H7 (cell line): ENCODE results near the gene RHOT1. TPM values are rescaled to one million over a fixed set of nuclear protein-coding genes. Genes with fewer than 3 reads are reported as not detected.
A peak's percentile ranks its signal among the peaks of the same experiment; 100 is the strongest.
"Not testable (repeated sequence)": the region's sequence is repeated elsewhere in the genome, so short reads cannot be mapped to it uniquely, and the experiment has no call there.

ENCODE experiments used
- DNase-seq: peaks from one replicate; pipeline ENCODE4 v3.0.0; 2012
- H3K27me3 ChIP-seq: 2 replicates; pipeline ENCODE4 v1.6.0; 2011; ENCODE audit warnings: mild to moderate bottlenecking, low read length; ENCODE audit not compliant: control insufficient read depth, insufficient read depth
- H3K36me3 ChIP-seq: replicated peaks from 2 replicates; pipeline ENCODE4 v1.5.1; 2011; ENCODE audit warnings: low read length; ENCODE audit not compliant: control insufficient read depth, insufficient read depth
- H3K4me3 ChIP-seq: 2 replicates; pipeline ENCODE4 v1.5.1; 2011; ENCODE audit warnings: low read depth, mild to moderate bottlenecking, control low read depth, low read length, moderate library complexity; ENCODE audit not compliant: insufficient read depth
- total RNA-seq: library from RNA; depleted of rRNA; stranded (reverse); fragments of >200 nt; shearing (Covaris generic); gene quantifications from 2 replicates; pipeline ENCODE4 v1.2.3, GENCODE V29; 2014

The RHOT1 gene
- total RNA-seq, 1 experiment from 2014 or later: 54.1 TPM

DNA sequence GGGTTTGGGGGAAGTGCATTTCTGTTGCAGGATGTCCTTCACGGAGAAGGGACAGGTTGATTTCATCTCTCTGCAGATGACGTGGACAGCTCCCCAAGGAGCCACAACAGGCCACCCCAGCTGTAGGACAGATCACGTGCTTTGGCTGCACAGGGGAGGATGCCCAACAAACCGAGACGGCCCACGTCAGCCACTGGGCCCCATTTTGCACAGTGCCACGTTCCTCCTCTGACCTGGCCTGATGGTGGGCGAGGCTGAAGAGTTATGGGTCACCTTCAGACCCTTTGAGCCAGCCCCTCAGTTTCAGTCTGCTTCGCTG, 114.4 kb downstream of the RHOT1 start:
- H3K4me3 ChIP-seq: no peak overlapping the region
- H3K27me3 ChIP-seq: peaks cover 2% of the 10 kb centered on the region; the same call in 1 of the 2 replicates
- no peaks in the 10 kb centered on the region for H3K36me3 ChIP-seq
- DNase-seq: no peak

DNA sequence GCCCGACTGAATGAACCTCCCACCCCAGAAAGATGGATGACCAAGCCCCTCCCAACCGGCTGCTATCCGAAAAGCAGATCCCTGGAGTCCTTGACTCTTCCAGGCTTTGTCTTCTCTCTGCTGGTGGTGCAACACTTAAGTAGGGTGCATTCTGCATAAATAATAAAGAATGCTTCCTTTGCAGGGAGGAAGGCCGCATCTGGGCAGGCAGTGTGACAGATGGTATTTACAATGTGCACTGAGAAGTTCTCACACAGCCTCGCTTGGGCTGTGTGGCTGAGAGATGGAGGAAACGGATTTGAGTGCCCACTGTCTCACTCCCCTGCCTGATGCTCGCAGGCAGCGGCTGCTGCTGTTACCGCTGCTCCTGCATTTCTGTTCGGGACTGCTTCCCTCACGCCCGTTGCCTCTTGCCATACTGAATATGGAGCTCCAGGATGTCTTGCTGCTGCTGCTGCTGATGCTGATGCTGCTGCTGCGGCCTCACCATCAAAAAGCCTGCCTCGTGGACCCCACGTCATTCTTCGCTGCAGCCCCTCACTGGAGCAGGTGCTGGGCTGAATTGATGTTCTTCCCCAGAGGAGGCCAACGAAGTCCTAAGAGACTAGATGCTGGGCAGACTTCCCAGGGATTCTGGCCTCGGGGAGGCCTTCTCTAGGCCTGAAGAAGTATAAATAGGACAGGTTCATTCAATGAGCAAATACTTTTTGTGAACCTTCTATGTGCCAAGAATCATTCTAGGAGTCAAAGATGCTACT, 116.3 kb downstream of the RHOT1 start:
- no peaks in the 10 kb centered on the region for H3K36me3 ChIP-seq
- H3K4me3 ChIP-seq: no peak overlapping the region
- peaks cover 2% of the 10 kb centered on the region for H3K27me3 ChIP-seq
- peak; percentile 70 for DNase-seq

GRCh38 chr17:32259586-32259985, 117.3 kb downstream of the RHOT1 start:
- no peaks in the 10 kb centered on the region for H3K36me3 ChIP-seq
- no peak overlapping the region for H3K4me3 ChIP-seq
- peaks cover 11% of the 10 kb centered on the region for H3K27me3 ChIP-seq
- DNase-seq: no peak

DNA sequence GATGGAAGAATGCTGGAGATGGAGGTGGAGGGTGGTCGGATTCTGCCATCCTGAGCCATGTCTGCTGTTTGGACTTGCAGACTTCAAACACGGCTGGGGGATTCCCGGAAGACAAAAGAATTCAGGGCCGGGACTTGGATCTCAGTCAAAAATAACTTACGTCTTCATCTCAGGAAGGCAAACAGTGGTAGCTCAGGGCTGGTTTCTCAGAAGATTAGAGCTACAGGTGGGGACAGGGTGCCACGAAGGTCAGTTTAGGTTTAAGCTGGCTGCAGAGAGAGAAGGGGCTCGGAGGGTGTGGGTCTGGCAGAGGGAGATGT, 119.1 kb downstream of the RHOT1 start:
- peaks cover 23% of the 10 kb centered on the region for H3K27me3 ChIP-seq
- no peak overlapping the region for H3K4me3 ChIP-seq
- DNase-seq: peak; percentile 47
- H3K36me3 ChIP-seq: no peaks in the 10 kb centered on the region

GRCh38 chr17:32261936-32262510, 119.7 kb downstream of the RHOT1 start:
- Histone ChIP-seq H3K36me3 (no peaks in the 10 kb centered on the region), H3K27me3 (peaks cover 30% of the 10 kb centered on the region), H3K4me3 (no peak overlapping the region)
- DNase-seq: peak; percentile 33

DNA sequence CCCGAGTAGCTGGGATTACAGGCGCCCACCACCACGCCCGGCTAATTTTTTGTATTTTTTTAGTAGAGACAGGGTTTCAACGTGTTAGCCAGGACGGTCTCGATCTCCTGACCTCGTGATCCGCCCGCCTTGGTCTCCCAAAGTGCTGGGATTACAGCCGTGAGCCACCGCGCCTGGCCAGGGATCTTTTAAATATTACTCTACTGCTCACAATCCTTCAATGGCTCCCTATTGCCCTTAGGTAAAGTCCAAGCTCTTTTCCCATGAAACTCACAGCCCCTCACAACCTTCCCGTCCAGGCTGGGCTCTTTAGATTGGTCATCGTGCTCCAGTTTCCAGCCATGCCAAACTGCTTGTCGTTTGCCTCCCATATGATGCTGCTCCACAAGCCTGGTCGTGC, 121.2 kb downstream of the RHOT1 start:
- not testable (repeated sequence) for H3K36me3 ChIP-seq, DNase-seq, H3K4me3 ChIP-seq
- H3K27me3 ChIP-seq: peaks cover 44% of the 10 kb centered on the region

GRCh38 chr17:32264140-32264799, 122.0 kb downstream of the RHOT1 start:
- Histone ChIP-seq H3K27me3 (peaks cover 52% of the 10 kb centered on the region), H3K4me3 (no peak overlapping the region), H3K36me3 (no peaks in the 10 kb centered on the region)
- peak; percentile 75 for DNase-seq

- DNase-seq: peak; percentile 54
- Histone ChIP-seq H3K36me3 (no peaks in the 10 kb centered on the region), H3K4me3 (peak overlapping the region; percentile 48), H3K27me3 (peaks cover 54% of the 10 kb centered on the region)
Measured at GRCh38 chr17:32264823-32265191, 122.5 kb downstream of the RHOT1 start.

DNA sequence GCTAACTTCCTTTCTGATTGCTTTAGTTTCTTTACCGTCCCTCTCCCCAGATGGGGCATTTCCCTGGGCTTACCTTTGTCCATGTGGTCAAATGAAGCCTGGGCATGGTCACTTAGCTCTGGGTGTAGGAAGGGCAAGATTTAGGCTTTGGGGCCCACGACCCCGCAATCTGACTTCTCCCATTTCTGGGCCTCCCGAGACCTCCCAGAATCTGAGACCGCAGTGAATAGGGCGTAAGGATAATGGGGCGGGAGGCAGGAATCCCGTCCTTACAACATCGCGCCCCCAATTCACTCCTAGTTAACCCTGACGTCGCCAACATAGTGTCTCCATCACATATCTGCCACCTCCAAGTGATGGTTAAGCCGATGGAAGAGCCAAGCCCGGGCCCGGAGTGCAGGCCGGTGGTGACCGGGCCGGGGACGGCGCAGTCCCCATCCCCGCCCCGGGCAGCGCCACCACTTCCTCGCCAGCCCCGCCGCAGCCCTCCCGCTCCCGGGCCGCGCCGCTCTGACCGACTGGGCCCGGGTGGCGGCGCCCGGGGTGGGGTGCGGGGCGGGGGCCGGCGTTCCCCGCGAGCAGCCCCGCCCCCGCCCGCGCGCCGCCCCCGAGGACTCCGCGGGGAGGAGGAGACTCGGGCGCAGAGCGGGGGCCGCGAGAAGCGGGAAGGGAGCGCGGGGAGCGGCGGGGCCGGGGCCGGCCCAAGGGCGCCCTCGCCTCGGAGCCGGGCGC, 123.1 kb downstream of the RHOT1 start, which contains the start of gene RHBDL3:
Gene RHBDL3, plus strand, starts transcription at position 641 of the 732 bp plus-strand sequence. CDS start 358 bp downstream, outside the sequence.
- peaks cover 54% of the 10 kb centered on the region for H3K27me3 ChIP-seq
- DNase-seq: peak; percentile 88
- peak within 1 kb of the TSS; percentile 75 for H3K4me3 ChIP-seq
- H3K36me3 ChIP-seq: no peaks in the 10 kb centered on the region

DNA sequence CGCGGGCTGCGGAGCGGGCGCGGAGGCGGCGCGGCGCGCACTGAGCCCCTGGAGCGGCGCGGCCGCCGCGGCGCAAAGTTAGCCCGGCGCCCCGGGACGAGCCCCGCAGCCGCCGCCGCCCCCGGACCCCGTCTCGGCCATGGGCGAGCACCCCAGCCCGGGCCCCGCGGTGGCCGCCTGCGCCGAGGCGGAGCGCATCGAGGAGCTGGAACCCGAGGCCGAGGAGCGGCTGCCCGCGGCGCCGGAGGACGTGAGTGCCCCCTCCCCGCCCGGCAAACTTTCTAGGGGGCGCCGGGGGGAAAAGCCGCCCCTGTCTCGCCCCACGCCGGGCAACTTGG, 123.7 kb downstream of the RHOT1 start:
- peaks cover 52% of the 10 kb centered on the region for H3K27me3 ChIP-seq

DNA sequence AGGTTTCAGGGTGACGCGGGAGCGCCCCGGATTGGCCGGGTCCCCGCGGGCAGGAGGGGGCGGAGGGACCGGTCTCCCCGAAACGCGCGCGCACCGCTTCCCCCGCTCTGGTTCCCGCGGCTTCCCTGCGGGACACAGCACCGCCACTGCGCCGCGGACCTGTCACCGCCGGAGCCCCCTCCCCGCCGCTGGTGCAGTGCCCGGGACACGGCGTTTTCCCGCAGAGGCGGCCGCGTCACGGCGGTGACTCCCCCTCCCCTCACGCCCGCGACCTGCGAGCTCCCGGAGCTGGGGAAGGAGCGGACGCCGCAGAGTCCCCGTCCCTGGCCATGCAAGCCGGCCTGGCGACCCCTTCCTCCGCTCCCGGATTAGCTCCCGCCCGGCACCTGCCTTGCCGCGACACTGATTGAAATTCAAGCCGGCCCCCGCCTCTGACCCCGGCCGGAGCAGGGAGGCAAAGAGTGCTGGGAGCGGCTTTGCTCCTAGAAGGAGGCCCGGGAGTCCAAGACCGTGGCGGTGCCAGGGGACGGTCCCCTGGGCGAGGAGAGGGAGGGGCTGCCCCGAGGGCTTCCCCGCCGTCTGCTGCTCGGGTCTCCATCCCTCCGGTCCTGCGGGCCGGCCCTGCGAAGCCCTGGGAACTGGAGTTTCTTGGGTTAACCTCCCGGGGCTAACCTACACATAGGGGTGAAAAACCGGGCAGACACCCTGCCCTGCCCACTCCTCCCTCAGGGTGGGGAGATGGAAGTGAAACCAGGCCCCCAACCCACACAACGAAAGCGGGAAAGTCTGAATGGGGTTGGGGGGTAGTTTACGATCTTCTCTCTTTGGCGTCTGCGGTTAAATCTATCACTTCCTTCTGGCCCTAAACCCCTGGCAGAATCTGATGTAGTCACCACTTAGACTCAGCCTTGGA, 124.3 kb downstream of the RHOT1 start:
- H3K4me3 ChIP-seq: peak overlapping the region; percentile 75
- DNase-seq: peak; percentile 83
- peaks cover 52% of the 10 kb centered on the region for H3K27me3 ChIP-seq
- H3K36me3 ChIP-seq: no peaks in the 10 kb centered on the region

More for the DNA sequence above, 123.7 kb downstream of the RHOT1 start:
- H3K4me3 ChIP-seq: peak overlapping the region; percentile 75
- peak; percentile 75 for DNase-seq
- no peaks in the 10 kb centered on the region for H3K36me3 ChIP-seq

DNA sequence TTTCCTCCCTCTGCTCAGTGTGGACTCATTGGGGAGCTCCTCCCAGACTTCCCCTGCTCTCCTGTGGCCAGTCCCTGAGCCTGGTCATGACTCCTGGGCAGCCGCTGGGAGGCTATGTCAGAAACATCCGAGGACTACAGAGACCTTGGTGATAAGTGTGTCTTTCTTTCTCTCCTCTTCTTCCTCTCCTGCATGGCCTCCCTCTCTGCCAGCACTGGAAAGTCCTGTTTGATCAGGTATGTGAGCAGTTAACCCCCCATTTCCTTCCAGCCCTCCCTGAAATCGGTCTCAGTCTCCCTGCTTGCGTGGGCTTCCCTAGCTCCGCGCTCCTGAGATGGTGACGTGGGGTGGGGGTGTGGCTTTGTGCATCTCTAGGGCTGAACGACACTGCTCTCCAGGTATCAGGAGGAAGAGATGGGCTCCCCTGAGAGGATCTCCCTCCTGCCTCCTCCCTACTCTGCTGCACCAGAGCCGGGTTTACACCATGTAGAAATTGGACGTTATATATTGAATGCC, 125.4 kb downstream of the RHOT1 start:
- peak; percentile 59 for DNase-seq
- peaks cover 52% of the 10 kb centered on the region for H3K27me3 ChIP-seq
- H3K36me3 ChIP-seq: no peaks in the 10 kb centered on the region
- H3K4me3 ChIP-seq: peak overlapping the region; percentile 8; the same call in 1 of the 2 replicates

DNA sequence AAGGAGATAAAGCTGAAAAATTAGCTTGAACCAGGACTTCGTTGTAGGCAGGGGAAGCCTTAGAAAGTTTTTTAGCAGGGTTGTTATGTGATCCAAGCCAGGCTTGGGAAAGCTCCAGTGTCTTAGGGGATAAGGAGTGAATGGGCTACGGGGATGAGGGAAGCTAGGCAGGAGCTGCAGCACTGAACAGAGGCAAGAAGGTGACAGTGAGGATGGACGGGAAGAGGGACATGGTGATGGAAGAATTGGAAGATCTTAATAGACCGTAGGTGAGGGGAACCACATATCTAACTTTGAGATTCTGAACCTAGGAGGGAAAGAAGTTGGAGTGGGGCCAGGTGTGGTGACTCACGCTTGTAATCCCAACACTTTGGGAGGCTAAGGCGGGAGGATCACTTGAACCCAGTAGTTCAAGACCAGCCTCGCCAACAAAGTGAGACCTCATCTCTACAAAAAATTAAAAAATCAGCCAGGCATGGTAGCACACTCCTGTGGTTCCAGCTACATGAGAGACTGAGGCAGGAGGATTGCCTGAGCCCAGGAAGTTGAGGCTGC, 126.5 kb downstream of the RHOT1 start:
- peaks cover 50% of the 10 kb centered on the region for H3K27me3 ChIP-seq
- DNase-seq: peak; percentile 13

More for the DNA sequence above, 126.5 kb downstream of the RHOT1 start:
- Histone ChIP-seq H3K4me3 (no peak overlapping the region), H3K36me3 (no peaks in the 10 kb centered on the region)
